ENCODE measurements around the gene RAMAC.
A peak's percentile ranks its signal among the peaks of the same experiment; 100 is the strongest.

Gene RAMAC

DNA sequence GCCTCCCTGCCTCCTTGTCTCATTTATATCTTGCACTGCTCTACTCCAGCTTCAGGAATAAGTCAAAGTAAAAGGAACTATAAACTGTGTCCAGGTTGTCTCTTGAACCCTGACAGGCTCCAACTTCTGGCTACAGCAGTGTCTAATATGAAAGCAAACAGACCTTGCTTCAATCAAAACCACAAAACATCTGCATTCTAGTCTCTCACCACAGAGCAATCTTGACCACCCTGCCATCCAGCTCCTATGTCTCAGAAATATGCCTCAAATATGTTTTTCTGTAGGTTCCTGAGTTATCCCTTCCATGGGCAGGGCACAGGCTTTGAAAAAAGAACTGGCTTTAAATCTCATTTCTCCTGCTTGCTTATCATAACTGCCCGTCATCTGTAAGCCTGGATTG, 13.0 kb upstream of the RAMAC start:
- no peak for DNase-seq (ENCODE audit: low read depth)
- TF ChIP-seq, protein P1, sequence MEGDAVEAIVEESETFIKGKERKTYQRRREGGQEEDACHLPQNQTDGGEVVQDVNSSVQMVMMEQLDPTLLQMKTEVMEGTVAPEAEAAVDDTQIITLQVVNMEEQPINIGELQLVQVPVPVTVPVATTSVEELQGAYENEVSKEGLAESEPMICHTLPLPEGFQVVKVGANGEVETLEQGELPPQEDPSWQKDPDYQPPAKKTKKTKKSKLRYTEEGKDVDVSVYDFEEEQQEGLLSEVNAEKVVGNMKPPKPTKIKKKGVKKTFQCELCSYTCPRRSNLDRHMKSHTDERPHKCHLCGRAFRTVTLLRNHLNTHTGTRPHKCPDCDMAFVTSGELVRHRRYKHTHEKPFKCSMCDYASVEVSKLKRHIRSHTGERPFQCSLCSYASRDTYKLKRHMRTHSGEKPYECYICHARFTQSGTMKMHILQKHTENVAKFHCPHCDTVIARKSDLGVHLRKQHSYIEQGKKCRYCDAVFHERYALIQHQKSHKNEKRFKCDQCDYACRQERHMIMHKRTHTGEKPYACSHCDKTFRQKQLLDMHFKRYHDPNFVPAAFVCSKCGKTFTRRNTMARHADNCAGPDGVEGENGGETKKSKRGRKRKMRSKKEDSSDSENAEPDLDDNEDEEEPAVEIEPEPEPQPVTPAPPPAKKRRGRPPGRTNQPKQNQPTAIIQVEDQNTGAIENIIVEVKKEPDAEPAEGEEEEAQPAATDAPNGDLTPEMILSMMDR (conservative IDR thresholded peaks at IDR 0.05; ENCODE audit: low read depth, low read length) = no peak
- no peak overlapping the region for H3K4me3 ChIP-seq (ENCODE audit: low read depth, low read length)

- H3K4me3 ChIP-seq (ENCODE audit: low read depth, low read length) = no peak overlapping the region
- DNase-seq (ENCODE audit: low read depth) = no peak
- TF ChIP-seq, protein P1 (conservative IDR thresholded peaks at IDR 0.05; ENCODE audit: low read depth, low read length) = no peak
Observed at GRCh38 chr15:82977076-82977475, 8.9 kb upstream of the RAMAC start.

DNA sequence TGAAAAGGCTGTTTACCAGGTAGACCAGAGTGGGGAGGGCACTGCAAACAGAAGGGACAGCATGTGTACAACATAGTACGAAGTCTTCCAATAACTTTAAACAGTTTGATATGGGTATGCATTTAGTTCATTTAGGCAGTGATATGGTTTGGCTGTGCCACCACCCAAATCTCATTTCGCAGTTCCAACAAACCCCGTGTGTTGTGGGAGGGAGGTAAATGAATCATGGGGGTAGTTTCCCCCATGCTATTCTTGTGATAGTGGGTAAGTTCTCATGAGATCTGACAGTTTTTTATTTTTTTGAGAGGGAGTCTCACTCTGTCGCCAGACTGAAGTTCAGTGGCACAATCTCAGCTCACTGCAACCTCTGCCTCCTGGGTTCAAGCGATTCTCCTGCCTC, 7.6 kb upstream of the RAMAC start:
- DNase-seq (ENCODE audit: low read depth) = no peak
- H3K4me3 ChIP-seq (ENCODE audit: low read depth, low read length) = no peak overlapping the region
- TF ChIP-seq, protein P1 (conservative IDR thresholded peaks at IDR 0.05; ENCODE audit: low read depth, low read length) = no peak

DNA sequence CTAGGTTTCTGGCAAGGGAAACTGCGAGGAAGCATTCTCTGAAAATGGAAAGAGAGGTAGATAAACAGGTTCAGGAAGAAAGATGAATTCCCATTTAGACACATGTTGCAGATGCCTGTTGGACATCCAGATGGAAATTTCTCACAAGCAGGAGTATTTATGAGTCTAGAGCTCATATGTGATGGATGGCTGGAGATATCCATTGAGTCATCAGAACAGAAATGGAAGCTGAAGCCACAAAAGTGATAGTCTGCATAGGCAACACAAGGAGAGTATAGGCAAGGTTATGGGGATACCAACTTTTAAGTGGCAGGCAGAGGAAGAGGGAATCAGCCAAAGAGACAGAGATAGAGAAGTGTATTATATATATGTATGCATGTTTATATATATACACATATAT, 6.3 kb upstream of the RAMAC start:
- H3K4me3 ChIP-seq (ENCODE audit: low read depth, low read length) = no peak overlapping the region
- TF ChIP-seq, protein P1 (conservative IDR thresholded peaks at IDR 0.05; ENCODE audit: low read depth, low read length) = no peak
- DNase-seq (ENCODE audit: low read depth) = no peak

- TF ChIP-seq, protein P1 (conservative IDR thresholded peaks at IDR 0.05; ENCODE audit: low read depth, low read length) = no peak
- no peak for DNase-seq (ENCODE audit: low read depth)
- no peak overlapping the region for H3K4me3 ChIP-seq (ENCODE audit: low read depth, low read length)
Observed at GRCh38 chr15:82980981-82981380, 5.0 kb upstream of the RAMAC start.

DNA sequence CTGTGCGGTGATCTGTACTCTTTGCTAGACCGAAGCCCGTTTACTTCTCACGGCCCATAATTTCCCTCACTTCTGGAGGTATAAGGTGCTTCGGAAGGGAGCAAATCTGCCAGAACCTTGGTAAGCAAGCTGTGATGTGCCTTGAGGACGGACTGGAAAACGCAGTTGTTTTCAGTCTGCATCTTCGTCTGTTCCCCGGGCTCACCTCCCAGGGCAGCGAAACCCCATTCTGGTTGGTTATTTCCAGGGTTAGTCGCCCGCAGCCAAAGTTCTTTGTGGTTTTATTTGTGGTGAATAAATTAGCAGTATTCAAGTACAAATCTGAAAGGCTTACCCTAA, 401 bp downstream of the RAMAC start:
- TF ChIP-seq, protein P1 (conservative IDR thresholded peaks at IDR 0.05; ENCODE audit: low read depth, low read length) = no peak
- H3K4me3 ChIP-seq (ENCODE audit: low read depth, low read length) = peak overlapping the region; percentile 68
- DNase-seq (ENCODE audit: low read depth) = peak; percentile 32

DNA sequence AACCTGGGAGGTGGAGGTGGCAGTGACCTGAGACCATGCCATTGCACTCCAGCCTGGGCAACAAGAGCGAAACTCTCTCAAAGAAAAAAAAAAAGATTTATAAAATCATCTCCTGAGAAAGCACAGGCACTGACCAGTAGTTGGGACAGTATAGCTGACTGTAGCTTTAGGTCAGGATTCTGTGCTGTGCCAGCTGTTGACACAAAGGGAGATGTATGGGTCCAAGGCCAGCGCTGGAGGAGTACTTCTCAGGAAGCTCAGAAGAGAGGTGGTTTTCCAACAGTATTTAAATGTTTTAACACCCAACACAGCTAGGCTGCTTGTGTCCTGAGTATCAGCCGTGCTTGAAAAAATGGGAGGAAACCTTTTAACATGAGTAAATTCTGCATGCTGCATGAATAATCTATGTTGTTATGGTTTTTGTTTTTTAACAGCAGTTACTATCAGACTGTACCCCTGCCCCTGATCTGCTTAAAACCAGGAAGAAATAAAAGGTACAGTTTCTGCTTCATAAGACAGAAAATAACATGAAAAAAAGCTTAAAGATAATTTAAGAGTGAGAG, 6.5 kb downstream of the RAMAC start:
- TF ChIP-seq, protein P1 (conservative IDR thresholded peaks at IDR 0.05; ENCODE audit: low read depth, low read length) = no peak
- no peak for DNase-seq (ENCODE audit: low read depth)

More for the DNA sequence above, 6.5 kb downstream of the RAMAC start:
- H3K4me3 ChIP-seq (ENCODE audit: low read depth, low read length) = no peak overlapping the region
